ENCODE results near the gene EXOC6B.

The EXOC6B gene

DNA sequence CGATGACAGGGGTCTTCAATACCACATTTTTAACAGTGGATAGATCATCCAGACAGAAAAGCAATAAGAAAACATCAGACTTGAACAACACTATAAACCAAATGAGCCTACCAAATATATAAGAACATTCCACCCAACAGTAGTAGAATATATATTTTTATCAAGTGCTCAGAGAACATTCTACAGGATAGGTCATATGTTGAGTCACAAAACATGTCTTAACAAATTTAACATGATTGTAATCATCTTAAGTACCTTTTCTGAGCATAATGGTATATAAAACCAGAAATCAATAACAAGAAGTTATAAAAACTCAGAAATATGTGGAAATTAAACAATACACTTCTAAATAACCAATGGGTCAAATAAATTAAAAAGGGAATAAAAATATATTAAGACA, 484.2 kb downstream of the EXOC6B start:
- no peak for DNase-seq

DNA sequence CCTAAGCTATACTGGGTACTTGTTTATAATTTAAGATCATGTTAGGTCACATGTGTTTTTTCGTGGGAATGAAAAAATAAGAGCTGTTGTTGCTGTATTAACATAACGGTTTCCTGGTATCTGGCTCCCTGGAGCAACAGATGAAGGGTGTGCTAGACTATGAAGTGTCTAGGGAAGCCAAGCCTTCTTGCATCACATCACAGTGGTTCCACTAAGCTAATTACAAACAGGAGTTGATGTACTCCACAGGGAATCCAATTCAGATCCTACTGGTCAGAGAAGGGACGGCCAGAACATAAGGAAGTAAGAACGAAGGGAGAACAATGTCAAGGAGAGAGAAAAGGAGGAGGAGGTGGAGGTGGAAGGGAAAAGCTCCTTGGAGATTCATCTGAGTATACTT, 485.2 kb downstream of the EXOC6B start:
- DNase-seq: no peak

DNA sequence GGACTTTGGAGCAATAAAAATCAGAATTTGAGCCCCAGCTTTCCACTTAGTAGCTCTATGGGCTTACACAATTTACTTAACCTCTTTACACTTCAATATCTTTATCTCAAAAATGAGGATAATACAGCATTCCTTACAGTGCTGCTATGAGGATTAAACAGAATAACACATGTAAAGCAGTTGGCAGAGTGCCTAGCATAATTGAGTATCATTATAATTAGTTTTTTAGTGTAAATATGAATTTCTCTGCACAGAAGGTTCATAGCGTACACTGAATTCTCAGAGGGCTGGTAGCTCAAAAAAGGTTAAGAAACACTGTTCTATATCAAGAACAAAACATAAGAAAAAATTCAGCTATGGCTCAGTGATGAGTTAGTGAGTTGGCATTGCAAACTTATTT, 487.8 kb downstream of the EXOC6B start:
- no peak for DNase-seq

DNA sequence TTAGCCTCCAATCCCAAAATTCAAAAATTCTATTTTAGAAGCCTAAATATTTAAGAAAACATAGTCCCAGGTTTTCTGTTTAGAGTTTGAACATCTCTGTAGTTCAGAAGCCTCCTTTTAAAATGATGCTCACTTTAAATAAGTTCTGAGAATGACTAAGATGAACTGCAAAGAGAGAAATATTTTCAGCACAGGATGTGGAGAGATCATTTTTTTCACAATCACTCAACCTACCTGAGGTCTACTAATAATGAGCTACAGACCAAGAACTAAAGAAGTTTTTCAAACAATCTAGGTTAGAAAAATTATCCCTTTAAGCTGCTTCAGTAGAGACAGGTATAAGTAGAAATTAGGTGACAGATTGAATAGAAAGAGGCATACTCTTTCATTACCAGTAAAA, 493.1 kb downstream of the EXOC6B start:
- DNase-seq: no peak

DNA sequence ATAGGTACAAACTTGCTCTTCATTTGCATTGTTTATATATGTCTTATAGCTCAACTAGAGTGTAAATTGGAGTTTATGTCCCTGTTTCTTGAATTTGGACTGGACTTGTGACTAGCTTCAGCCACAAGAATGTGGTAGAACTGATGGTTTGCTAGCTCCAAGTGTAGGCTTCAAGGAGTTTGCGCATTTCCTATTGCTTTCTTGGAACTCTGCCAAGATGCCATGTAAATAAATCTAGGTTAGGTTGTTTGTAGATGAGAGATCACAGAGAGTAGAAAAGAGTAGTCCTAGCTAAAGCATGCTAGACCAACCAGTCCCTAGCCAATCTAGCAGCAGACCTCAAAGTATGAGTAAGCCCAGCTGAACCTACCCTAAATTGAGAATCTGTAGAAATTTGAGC, 495.2 kb downstream of the EXOC6B start:
- DNase-seq: no peak

DNA sequence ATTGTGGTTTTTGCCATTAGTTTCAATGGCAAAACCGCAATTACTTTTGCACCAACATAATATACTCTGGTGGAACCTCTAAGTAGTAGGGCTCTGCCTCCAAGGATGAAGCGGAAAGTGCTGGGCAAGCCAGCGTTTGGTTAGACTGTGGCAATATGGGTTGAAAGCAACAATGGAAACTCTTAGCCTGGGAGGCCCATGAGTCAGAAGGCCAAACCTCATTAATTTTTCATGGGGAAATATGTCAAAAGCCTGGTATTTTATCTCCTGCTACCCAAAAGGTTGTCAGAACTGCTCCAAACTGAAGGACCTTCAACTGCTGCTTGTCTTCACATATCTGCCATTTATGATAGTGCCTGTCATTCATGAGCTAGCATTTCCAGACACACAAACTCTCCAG, 499.1 kb downstream of the EXOC6B start:
- no peak for DNase-seq

DNA sequence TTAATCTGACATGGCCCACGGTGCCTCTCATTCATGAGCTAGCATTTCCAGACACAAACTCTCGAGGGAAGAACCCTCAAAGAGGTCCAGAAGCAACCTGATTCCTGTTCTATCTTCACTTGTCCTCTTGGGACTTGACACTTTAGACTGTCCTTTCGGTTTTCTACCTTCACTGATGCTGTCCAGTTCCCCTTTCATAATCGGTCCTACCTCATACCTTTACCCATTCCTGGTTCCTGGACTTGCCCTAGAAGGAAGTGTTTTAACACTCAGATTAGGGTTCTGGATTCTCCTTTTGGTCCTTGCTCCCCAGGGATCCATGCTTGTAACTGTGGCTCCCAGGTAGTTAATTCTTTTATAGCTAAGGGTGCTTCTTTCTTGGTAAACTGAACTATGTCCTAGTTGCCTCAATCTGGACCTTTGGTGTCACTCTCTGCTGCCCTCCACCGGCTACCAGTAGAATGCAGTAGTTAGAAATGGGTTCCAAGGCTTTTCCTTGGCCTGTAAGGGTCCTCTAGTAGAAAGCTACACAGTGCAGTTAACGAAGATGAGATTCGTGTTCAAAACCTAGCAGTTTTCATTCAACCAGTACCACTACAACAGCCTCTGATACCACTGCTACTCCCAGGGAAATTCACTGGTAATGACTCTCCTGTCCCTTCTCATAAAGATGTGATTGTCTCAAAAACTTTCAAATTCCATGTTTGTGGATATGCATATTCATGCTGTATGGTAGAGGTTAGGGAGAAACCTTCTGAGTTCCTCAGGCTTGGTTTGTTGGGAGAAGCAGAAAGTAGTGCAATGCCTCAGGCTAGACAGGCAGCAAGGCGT, 500.0 kb downstream of the EXOC6B start:
- no peak for DNase-seq

DNA sequence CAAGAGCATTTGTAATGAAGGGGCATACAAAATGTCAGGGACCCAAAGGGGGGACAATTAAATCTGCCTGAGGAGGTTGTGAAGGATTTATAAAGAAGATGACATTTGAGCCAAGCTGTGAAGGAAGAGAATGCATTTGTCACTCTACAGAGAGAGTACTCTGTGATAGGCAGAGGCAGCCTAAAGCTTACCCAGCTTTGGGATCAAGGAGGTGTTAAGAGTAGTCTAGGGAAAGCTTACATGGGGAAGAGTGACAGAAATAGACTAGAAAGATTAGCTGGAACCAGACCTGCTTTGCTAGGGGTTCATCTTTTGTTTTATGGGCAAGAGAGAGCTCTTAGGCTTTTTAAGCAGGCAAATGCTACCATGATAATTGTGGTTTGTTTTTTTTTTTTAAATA, 509.1 kb downstream of the EXOC6B start:
- DNase-seq: no peak

DNA sequence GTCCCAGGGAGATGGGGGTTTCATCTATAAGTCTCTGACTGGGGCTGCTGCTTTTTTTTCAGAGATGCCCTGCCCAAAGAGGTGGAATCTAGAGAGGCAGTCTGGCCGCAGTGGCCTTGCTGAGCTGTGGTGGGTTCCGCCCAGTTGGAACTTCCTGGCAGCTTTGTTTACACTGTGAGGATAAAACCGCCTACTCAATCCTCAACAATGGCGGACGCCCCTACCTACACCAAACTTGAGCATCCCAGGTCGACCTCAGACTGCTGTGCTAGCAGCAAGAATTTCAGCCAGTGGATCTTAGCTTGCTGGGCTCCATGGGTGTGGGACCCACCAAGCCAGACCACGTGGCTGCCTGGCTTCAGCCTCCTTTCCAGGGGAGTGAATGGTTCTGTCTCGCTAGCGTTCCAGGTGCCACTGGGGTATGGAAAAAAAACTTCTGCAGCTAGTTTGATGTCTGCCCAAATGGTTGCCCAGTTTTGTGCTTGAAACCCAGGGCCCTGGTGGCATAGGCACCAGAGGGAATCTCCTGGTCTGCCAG, 525.6 kb downstream of the EXOC6B start:
- no peak for DNase-seq

DNA sequence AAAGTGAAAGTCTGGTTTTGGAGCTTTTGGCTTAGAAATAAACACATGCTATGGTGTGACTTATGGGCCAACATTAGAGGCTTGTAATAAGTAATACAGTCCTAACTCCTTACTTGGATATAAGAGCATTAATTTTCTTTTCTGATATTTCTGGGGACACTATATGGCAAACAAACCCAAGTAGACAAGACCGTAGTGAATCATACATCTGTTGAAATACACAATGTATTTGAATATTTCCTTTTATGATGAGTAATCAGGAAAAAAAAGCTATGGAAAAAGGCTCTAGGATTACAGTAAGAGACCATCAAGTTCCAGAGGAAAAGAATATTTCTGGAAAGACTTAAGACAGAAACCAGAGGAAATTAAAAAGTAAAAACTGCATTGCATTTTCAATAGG, 532.2 kb downstream of the EXOC6B start:
- DNase-seq: no peak

DNA sequence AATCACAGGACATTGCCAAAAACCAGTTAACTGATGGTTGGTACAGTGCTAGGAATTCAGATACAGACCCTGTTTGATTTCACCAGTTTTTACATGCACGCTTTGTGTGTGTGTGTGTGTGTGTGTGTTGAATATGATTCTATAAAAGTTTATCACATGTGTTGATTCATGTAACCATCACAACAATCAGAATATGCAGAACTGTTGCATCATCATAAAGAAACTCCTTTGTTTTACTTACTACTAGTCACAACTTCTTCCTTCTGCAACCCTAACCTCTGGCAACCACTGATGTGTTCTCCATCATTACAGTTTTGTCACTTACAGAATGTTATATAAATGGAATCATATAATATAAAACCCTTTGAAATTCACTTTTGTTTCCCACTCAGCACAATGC, 533.4 kb downstream of the EXOC6B start:
- DNase-seq: no peak

DNA sequence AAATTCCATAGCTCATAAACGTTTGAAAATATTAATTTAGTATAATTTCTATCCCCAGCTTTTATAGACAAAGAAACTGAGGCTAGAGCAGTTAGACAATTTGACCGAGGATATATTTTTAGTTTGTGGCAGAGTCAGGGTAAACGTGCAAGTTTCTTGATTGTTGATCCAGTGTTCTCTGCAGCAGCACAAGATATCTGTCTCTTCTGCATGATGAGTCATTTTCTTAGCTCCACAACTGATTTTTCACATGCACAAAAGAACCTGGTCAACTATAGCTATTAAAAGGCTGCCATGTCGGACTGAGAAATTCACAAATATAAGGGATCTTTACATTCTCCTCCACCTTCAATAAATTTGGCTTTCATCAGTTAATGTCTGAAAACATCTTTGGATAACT, 534.8 kb downstream of the EXOC6B start:
- DNase-seq: no peak

DNA sequence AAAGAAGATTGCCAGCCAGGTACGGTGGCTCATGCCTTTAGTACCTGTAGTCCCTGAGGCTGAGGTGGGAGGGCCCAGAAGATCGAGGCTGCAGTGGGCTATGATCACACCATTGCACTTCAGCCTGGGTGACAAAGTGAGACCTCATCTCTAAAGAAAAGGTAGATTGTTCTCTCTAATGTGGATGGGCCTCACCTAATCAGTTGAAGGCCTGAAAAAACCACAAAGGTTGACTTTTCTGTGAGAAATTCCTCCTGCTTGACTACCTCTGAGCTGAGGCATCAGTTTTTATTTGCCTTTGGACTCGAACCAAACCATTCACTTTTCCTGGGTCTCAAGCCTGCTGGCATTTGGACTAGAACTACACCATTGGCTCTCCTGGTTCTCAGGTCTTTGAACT, 536.1 kb downstream of the EXOC6B start:
- no peak for DNase-seq

DNA sequence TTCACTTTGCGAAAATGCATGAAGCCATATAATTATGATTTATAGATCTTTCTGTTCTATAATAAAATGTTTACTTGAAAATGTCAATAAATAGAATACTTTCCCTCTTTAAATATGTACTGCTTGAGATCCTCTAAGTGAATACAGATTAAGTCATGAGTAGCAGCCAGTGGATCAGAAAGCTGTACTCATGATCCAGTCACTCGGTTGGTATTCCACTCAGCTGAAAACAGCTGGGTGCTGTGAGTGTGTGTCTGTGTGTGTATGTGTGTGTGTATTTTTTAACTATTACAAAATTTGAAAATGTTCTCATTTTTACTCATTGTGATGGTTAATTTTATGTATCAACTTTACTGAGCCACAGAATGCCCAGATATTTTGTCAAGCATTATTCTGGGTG, 536.5 kb downstream of the EXOC6B start:
- no peak for DNase-seq

DNA sequence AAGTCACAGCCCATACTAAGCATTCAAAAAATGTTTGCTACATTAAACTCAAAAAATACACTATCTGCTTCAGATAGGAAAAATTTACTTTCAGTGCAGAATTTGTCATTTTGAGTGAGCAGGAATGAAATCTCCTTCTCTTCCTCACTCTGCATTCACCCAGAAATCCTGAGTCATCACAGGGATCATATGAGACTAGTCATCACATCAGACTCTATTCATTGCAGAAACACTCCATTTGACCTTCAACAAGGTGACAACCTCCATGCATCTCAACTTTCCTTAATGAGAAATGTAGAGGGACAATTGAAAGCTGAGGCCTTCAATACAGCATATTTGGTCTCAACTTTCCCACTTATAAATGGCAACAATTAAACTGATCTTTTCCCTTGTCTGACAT, 547.8 kb downstream of the EXOC6B start:
- no peak for DNase-seq

DNA sequence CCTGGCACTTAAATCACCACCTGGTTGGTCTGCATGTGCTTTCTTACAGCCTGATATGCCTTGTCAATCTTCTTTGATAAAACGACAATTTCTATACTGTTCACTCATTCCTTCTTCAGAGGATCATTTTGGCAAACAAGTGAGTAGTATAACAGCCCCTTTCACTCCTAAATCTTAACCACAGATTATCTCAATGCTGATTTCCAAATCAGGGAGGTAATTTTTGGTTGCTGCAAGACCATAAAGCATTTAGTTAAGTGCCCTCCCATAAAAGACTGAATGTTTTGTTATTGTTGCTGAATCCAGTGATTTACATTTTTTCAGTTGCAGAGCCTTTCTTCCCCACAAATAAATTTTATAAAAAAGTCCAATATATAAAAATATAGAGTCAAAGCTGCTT, 549.0 kb downstream of the EXOC6B start:
- DNase-seq: no peak

DNA sequence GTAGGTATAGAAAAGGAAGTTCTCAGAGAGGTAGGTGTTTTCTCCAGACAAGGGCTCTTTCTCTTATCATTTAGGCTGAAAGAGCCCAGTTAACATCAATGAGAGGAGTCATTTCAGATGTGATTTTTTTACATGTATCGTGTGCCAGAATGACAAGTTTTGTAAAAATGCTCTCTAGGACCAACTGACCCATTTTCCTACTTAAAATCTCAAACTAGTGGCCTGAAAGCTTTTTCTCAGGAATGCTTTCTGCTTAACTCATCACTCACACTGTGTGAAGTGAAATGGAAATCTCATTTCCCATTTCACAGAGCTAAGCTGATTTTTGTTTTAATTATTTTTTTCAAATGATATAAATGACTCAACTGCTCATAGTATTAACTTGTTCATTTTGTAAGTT, 549.5 kb downstream of the EXOC6B start:
- no peak for DNase-seq

DNA sequence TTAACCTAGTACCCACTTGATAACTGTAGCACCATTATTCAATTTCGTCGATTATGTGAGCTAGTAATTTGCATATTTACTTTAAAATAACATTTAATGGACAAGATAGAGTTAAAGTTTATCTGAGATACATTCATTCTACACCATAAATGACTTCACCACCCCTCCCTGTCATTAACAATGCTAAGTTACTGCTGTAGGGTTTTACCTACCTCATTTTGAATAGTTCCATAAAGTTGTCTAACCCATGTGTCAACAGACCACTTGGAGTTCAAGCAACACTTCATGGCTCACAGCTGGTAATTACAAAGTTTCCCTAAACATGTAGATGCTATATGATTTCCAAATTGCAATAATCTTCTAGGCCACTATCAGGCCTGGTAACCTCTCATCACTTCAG, 550.7 kb downstream of the EXOC6B start:
- no peak for DNase-seq

DNA sequence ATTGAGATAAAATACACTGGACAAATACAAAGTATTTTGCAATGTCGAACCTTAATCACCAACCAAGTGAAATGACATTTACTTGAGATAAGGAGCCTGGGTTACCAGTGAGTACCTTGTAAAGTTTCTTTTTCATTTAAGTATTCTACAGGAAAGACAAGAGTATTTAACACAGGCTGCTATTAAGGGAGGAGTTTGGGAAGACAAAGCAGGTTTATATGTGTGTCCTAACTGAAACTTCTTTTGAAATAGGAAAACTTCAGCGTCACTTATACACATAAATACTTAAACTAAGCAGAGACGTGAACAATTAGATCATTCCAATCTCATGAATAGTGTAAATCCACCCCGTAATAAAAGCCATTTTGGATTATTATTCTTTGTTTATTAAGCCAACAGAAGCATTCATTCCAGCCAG, 551.4 kb downstream of the EXOC6B start:
- DNase-seq: no peak

DNA sequence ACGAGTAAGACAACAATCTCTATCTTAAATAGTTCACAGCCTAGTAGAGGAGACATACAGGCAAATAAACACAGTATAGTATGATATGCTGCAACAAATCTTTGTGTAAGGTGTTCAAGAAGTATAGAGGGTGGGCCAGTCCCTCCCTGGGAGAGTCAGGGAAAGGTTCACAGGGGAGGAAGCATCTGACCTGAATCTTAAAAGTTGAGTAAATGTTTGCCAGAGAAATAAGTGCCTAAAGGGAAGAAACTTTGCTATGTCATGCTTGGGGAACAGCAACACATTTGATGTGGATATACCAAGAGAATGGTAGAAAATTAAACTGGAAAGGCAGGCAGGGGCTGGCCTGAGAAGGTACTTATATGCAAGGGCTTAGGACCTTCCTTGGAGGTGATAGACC, 552.4 kb downstream of the EXOC6B start:
- DNase-seq: no peak

DNA sequence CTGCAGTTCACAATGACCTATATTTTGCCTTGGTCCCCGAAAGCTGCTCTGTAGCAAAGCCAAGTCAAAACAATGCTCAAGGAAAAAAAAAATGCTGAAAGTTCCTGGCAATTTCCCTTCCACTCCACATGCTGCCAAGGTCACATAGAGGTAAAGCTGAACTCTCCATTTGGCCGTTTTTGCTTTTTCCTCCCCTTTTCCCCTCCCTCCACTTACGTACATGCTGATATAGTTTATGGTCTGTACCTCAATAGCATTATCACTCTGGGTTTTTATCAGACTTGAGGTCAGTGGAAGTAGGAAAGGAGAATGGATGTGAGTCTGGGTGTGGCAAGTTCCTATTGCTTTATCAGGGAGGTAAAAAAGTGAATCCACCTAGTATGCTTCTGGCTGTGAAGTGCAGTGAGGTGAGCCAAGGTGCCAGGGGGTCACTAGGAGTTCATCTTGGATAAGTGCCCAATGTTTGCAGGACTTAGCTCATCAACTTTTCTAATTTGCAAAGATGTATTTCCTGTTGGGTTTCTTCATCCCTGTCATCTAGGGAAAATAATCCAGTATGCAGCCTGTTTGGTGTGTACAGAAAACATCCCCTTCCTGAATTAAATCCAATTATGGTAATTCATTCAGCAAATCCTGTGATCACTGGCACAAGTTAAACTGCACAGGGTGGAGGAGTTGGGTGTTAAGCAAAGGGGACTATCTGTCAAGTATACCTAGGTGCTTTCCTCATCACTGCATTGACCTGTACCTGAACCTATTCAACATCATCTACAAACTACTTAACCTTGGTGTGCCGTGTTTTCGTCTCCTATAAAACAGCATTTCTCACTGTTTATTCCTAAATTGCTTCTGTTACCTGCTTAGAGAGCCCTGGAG, 553.8 kb downstream of the EXOC6B start:
- no peak for DNase-seq

DNA sequence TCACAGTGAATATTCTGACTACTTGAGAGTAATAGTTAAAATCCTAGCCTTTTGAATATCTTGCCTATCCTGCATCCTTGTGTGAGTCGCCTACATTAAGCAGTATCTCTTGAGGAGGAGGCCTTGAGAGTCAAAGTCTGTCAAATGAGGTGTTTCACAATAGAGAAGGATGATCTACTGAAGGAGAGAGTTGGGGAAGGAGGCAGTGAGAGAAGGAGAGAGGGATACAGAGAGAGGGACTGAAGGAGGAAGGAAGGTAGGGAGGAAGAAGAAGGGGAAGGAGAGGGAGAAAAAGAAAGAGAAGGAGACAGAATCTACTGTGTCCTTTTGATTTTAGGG, 554.6 kb downstream of the EXOC6B start:
- DNase-seq: no peak

DNA sequence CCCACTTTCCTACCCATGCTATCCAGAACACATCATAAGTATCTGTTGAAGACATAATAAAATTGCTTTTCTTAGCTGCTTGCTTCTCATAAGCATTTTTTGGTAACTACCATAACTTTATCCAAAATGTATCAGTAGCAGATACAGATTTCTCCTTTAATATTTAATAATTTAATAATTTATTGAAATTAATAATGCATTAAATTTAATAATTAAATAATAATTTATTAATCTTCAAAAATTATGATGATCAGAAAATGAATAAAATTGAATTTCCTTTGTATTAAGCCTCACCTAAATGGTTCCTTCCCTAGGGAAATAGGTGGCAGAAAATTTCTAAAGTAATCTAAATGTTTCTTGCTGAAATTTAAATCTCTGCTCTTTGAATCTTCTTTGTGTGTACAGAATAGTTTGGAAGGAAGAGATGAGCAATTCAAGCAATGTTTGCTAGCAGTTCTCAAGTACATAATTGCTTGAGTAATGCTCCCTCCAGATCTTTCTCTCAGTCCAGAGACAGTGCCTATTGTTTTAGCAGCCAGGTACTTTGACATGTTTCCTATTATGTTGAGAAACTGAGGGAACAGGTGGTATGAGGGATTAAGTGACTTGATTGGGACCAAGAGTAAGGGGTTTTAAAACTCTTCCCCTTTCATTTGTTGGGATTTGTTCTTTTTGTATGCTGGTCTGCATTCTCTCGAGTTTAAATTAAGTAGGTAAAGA, 555.1 kb downstream of the EXOC6B start:
- DNase-seq: no peak

DNA sequence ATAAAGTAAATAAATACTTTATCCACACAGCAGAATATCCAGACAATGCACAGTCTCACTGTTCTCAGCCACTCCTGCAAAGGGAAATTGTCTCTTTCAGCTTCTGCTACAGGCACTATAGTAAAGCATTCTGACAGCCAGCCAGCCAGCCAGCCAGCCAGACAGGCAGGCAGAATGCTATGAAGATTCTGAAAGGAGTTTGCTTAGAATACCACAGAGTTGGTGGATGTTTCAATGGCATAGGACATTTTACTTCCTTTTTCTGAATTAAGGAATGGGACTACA, 562.1 kb downstream of the EXOC6B start:
- DNase-seq: no peak

Data from NCI-H1048 (cell line).